Esophagus muscularis mucosa (tissue), 4 donors: ENCODE measurements around the gene HOXB7.

Experiments
- EP300 ChIP-seq: sonication (generic); formaldehyde crosslinking; IDR thresholded peaks from one replicate; pipeline ENCODE4 v1.6.1; 2017; ENCODE audit warnings: antibody characterized with exemption
- POLR2A ChIP-seq: fragments of 450-650 bp; IDR thresholded peaks from one replicate; pipeline ENCODE4 v1.6.1; 2017; ENCODE audit warnings: antibody characterized with exemption, moderate library complexity, mild to moderate bottlenecking, low read depth
- POLR2AphosphoS5 ChIP-seq, 2 donors: sonication (generic); formaldehyde crosslinking; IDR thresholded peaks; one replicate each; pipeline ENCODE4 v1.6.1; 2017; ENCODE audit warnings: antibody characterized with exemption in 2 of 2
- TF ChIP-seq, protein P1 (sequence below), 3 experiments: fragments of 200-600 bp in 2 of 3; fragments of 450-650 bp in 1 of 3; sonication (generic) in 2 of 3; IDR thresholded peaks; one replicate each; pipeline ENCODE4 v1.5.1; 2017 to 2019; ENCODE audit warnings: antibody characterized with exemption in 3 of 3, mild to moderate bottlenecking in 2 of 3, moderate library complexity in 1 of 3

DNA sequence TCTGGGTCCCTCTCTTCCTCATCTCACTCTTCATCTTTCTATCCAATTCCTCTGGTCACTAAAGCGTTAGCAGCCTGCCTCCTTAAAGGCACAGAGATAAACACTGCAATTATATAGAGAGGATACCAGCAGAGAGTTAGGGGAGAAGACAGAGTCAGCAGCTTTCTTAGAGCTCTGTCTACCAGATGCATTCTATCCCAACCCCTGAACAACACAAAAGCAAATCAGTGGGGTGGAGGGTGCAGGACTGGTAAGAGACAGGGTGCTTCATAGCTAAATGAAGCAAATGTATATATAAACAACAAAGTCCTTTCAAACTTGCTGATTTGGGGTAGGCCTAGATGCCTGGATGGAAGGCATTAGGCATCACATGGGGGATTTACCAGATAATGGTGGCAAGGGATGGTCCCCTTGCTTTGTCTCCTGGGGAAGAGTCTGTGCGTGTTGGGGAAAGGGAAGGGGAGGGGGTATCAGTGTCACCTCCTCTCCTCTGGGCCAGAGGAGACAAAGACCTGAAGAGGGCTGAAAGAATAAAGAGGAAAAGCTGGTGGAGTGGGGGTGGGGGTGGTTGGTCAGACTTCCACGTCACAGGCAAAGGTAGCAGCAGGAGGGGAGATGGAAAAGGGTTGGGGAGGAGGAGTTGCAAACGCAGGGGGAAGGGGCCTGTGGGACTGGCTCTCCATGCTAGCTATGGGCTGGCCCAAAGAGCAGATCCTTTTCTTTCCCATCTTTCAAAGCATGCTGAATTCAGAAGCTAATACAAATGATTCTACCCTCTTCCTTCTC, 44.7 kb downstream of the HOXB7 start:
- TF ChIP-seq, protein P1, sequence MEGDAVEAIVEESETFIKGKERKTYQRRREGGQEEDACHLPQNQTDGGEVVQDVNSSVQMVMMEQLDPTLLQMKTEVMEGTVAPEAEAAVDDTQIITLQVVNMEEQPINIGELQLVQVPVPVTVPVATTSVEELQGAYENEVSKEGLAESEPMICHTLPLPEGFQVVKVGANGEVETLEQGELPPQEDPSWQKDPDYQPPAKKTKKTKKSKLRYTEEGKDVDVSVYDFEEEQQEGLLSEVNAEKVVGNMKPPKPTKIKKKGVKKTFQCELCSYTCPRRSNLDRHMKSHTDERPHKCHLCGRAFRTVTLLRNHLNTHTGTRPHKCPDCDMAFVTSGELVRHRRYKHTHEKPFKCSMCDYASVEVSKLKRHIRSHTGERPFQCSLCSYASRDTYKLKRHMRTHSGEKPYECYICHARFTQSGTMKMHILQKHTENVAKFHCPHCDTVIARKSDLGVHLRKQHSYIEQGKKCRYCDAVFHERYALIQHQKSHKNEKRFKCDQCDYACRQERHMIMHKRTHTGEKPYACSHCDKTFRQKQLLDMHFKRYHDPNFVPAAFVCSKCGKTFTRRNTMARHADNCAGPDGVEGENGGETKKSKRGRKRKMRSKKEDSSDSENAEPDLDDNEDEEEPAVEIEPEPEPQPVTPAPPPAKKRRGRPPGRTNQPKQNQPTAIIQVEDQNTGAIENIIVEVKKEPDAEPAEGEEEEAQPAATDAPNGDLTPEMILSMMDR (IDR thresholded peaks at IDR 0.05): no peak
- TF ChIP-seq POLR2A (no peak), POLR2AphosphoS5 (IDR thresholded peaks at IDR 0.05) (no peak), EP300 (no peak)
